A549 (cell line): ENCODE measurements around the gene FAM107B. TPM values are rescaled to one million over a fixed set of nuclear protein-coding genes. Genes with fewer than 3 reads are reported as not detected.

Experiments
- ATAC-seq, 2 experiments: fragments of 200-7000 bp in 1 of 2; fragments of >200 bp in 1 of 2; cut with Nextera tagmentation in 1 of 2; cut with Tn5 transposase in 1 of 2; 3 replicates each; pipeline versions ENCODE4 v1.8.0 to v1.9.1; 2018 to 2020; ENCODE audit warnings: mild to moderate bottlenecking in 1 of 2, moderate library complexity in 1 of 2
- CTCF ChIA-PET: fragments of 300-600 bp; sonication (Branson Sonifier 250); formaldehyde crosslinking; extraction: SDS; loops from one replicate; lab custom pipeline; 2021; ENCODE audit warnings: antibody characterized with exemption, inconsistent platforms; lab: Yijun Ruan, JAX
- POLR2A ChIA-PET: fragments of 350-600 bp; formaldehyde crosslinking; extraction: SDS; loops from one replicate; lab custom pipeline; 2021; ENCODE audit warnings: antibody characterized with exemption, inconsistent platforms; lab: Yijun Ruan, JAX
- DNase-seq, 2 experiments: peaks; one replicate each; pipeline versions ENCODE4 v3.0.0 to v3.0.0-alpha.2; 2011 to 2016; ENCODE audit warnings: low read depth in 1 of 2, low spot score in 1 of 2
- FAIRE-seq: peaks from 2 replicates; lab custom pipeline; 2011; peaks lifted over from hg19 to GRCh38; lab: Jason Lieb, UNC
- H3K27ac ChIP-seq, 2 experiments: fragments of >200 bp; sonication (Bioruptor Twin); formaldehyde crosslinking; 3 replicates each; pipeline ENCODE4 v1.5.1; 2016 to 2017
- H3K4me1 ChIP-seq: fragments of >200 bp; sonication (Bioruptor Twin); formaldehyde crosslinking; 3 replicates; pipeline ENCODE4 v1.6.1; 2016
- H3K4me2 ChIP-seq: fragments of >200 bp; sonication (Bioruptor Twin); formaldehyde crosslinking; 3 replicates; pipeline ENCODE4 v1.6.1; 2016
- H3K4me3 ChIP-seq: fragments of >200 bp; sonication (Bioruptor Twin); formaldehyde crosslinking; 3 replicates; pipeline ENCODE4 v1.5.1; 2016
- H3K9me3 ChIP-seq: fragments of >200 bp; sonication (Bioruptor Twin); formaldehyde crosslinking; 3 replicates; pipeline ENCODE4 v1.6.1; 2016
- BHLHE40 ChIP-seq: IDR thresholded peaks from 2 replicates; pipeline ENCODE4 v1.6.1; 2012; ENCODE audit warnings: low read depth, low read length, inconsistent platforms
- CBX2 ChIP-seq: fragments of 200-600 bp; sonication (generic); IDR thresholded peaks from 2 replicates; pipeline ENCODE4 v1.6.1; 2016; ENCODE audit warnings: low read depth, mild to moderate bottlenecking, borderline replicate concordance
- CEBPB ChIP-seq, 2 experiments: fragments of >200 bp in 1 of 2; sonication (Bioruptor Twin) in 1 of 2; formaldehyde crosslinking in 1 of 2; IDR thresholded peaks; 2 replicates each; pipeline ENCODE4 v1.6.1; 2012 to 2016
- CHD4 ChIP-seq: fragments of 200-600 bp; sonication (generic); IDR thresholded peaks from 2 replicates; pipeline ENCODE4 v1.6.1; 2016; ENCODE audit warnings: antibody characterized with exemption, mild to moderate bottlenecking, borderline replicate concordance
- E2F6 ChIP-seq: IDR thresholded peaks from 2 replicates; pipeline ENCODE4 v1.6.1; 2012; ENCODE audit warnings: low read depth, borderline replicate concordance
- ESRRA ChIP-seq: fragments of 150-350 bp; IDR thresholded peaks from 2 replicates; pipeline ENCODE4 v1.6.1; 2014; ENCODE audit warnings: mild to moderate bottlenecking, low read length, borderline replicate concordance
- FOSL2 ChIP-seq, 2 experiments: fragments of 450-650 bp in 1 of 2; fragments of >200 bp in 1 of 2; sonication (Bioruptor Twin) in 1 of 2; formaldehyde crosslinking; IDR thresholded peaks; 2 replicates each; pipeline versions ENCODE4 v1.5.0 to v1.6.1; 2016 to 2020; ENCODE audit warnings: mild to moderate bottlenecking in 1 of 2, moderate library complexity in 1 of 2
- FOXS1 ChIP-seq: fragments of 250-450 bp; sonication (Bioruptor Pico); IDR thresholded peaks from 2 replicates; pipeline ENCODE4 v1.5.0; 2020; ENCODE audit warnings: mild to moderate bottlenecking, moderate library complexity
- GATA3 ChIP-seq: IDR thresholded peaks from 2 replicates; pipeline ENCODE4 v1.6.1; 2012; ENCODE audit warnings: borderline replicate concordance
- HEYL ChIP-seq: fragments of 250-450 bp; sonication (Bioruptor Pico); IDR thresholded peaks from 2 replicates; pipeline ENCODE4 v1.8.0; 2021; ENCODE audit warnings: mild to moderate bottlenecking, moderate library complexity
- HMGXB4 ChIP-seq: fragments of 250-450 bp; sonication (Bioruptor Pico); IDR thresholded peaks from 2 replicates; pipeline ENCODE4 v1.5.0; 2021; ENCODE audit warnings: mild to moderate bottlenecking, moderate library complexity, borderline replicate concordance
- KDM5A ChIP-seq: fragments of 200-600 bp; sonication (generic); IDR thresholded peaks from 2 replicates; pipeline ENCODE4 v1.6.1; 2016; ENCODE audit warnings: antibody characterized with exemption, mild to moderate bottlenecking
- MAFK ChIP-seq: fragments of 450-650 bp; IDR thresholded peaks from 2 replicates; pipeline ENCODE4 v1.6.1; 2014; ENCODE audit not compliant: partially characterized antibody
- NFE2L2 ChIP-seq: fragments of 150-350 bp; conservative IDR thresholded peaks from 2 replicates; pipeline ENCODE4 v1.6.1; 2014; ENCODE audit warnings: low read length
- POLR2A ChIP-seq: IDR thresholded peaks from 2 replicates; pipeline ENCODE4 v1.6.1; 2012; ENCODE audit warnings: mild to moderate bottlenecking, low read length
- POLR2AphosphoS2 ChIP-seq: conservative IDR thresholded peaks from 2 replicates; pipeline ENCODE4 v1.6.1; 2012; ENCODE audit warnings: low read length, improper control_type of control experiment, inconsistent platforms
- RAD21 ChIP-seq, 2 experiments: fragments of >200 bp in 1 of 2; sonication (Bioruptor Twin) in 1 of 2; formaldehyde crosslinking in 1 of 2; IDR thresholded peaks in 1 of 2; conservative IDR thresholded peaks in 1 of 2; 2 replicates in 1 of 2; 3 replicates in 1 of 2; pipeline ENCODE4 v1.6.1; 2012 to 2018; ENCODE audit warnings: inconsistent platforms in 1 of 2
- RARB ChIP-seq: fragments of 250-450 bp; sonication (Bioruptor Pico); IDR thresholded peaks from 2 replicates; pipeline ENCODE4 v1.8.0; 2021; ENCODE audit warnings: mild to moderate bottlenecking, moderate library complexity
- RCOR1 ChIP-seq: fragments of 150-350 bp; IDR thresholded peaks from 2 replicates; pipeline ENCODE4 v1.6.1; 2014; ENCODE audit warnings: antibody characterized with exemption, low read length, low read depth
- RNF2 ChIP-seq: fragments of 200-600 bp; sonication (generic); IDR thresholded peaks from 2 replicates; pipeline ENCODE4 v1.6.1; 2016; ENCODE audit warnings: low read depth, mild to moderate bottlenecking, antibody characterized with exemption, moderate library complexity, borderline replicate concordance
- ZSCAN20 ChIP-seq: fragments of 250-450 bp; sonication (Bioruptor Pico); IDR thresholded peaks from 2 replicates; pipeline ENCODE4 v1.8.0; 2022; ENCODE audit warnings: mild to moderate bottlenecking, moderate library complexity
- WGBS: methylation state at CpG from one replicate; pipeline ENCODE4 v1.1.6; 2017; ENCODE audit errors: missing lambda C conversion rate; 5-methylcytosine and 5-hydroxymethylcytosine counted together
- polyA plus RNA-seq, 4 experiments: library from polyadenylated mRNA; depleted of rRNA in 3 of 4; stranded (reverse); fragments of >200 nt; fragmentation: RNase III in 1 of 4; extraction: RNeasy Plus Mini Kit Qiagen cat#74134 plus additional on column Dnase treatment in 1 of 4; gene quantifications; 2 replicates in 3 of 4; 3 replicates in 1 of 4; pipeline ENCODE4 v1.2.3, GENCODE V29; 2011 to 2017
- TF ChIP-seq, protein P1 (sequence below): fragments of 250-450 bp; sonication (Bioruptor Pico); IDR thresholded peaks from 2 replicates; pipeline ENCODE4 v1.5.0; 2020; ENCODE audit warnings: low read depth, mild to moderate bottlenecking, moderate library complexity
- TF ChIP-seq, protein P2 (sequence below): fragments of >200 bp; sonication (Bioruptor Twin); formaldehyde crosslinking; IDR thresholded peaks from 3 replicates; pipeline ENCODE4 v1.6.1; 2016
- TF ChIP-seq, protein P3 (sequence below): fragments of 200-600 bp; sonication (generic); IDR thresholded peaks from 2 replicates; pipeline ENCODE4 v1.6.1; 2016; ENCODE audit warnings: antibody characterized with exemption, mild to moderate bottlenecking, moderate library complexity
- TF ChIP-seq, protein P4 (sequence below): IDR thresholded peaks from 2 replicates; pipeline ENCODE4 v1.6.1; 2012
- TF ChIP-seq, protein P5 (sequence below): fragments of >200 bp; sonication (Bioruptor Twin); formaldehyde crosslinking; IDR thresholded peaks from 2 replicates; pipeline ENCODE4 v1.6.1; 2016

FAM107B gene
- polyA plus RNA-seq, 2 of the 4 experiments (the other 2 are of a cell fraction) = 99.9 to 173 TPM

DNA sequence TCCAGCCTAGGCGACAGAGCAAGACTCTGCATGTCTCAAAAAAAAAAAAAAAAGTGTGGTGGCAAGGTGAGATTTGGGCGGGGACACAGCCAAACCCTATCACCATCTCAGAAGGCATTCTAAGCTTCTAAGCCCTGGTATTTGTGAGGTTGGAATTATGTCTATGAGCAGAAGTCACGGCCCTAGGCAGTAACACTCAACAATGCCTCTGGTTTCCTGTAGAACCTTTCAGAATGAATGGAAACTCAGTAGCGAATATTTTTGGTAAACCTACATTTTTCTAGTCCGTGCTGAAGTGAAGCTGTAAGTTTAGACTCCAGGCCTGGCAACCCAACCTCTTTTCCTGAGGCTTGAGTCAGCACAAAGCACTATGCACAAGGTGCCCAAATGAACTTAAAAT, 88.3 kb downstream of the FAM107B start:
- CTCF ChIA-PET = interaction anchor here (0.6 to 1.2 kb wide), 2 partner anchors 9 to 273 kb away, joined by 3 to 8 read pairs; partner anchors contain the start of gene MEIG1
- H3K4me2 ChIP-seq = 0 out of 3 replicates have a peak overlapping the region, but pooled peaks have one; percentile 49
- peak overlapping the region in 1 of 2 experiments; percentile 56; a peak in 3 of 6 replicates for H3K27ac ChIP-seq
- 91% methylated on average over 5 of the region's 5 CpGs for WGBS
- peak; percentile 13 for FAIRE-seq
- ATAC-seq = no peak
- POLR2A ChIA-PET = no interaction called here
- H3K4me1 ChIP-seq = peaks cover 21% of the 10 kb centered on the region
- H3K9me3 ChIP-seq = no peaks in the 10 kb centered on the region
- H3K4me3 ChIP-seq = no peak overlapping the region
- TF ChIP-seq CEBPB (IDR thresholded peaks at IDR 0.05) = no peak
- no peak for TF ChIP-seq FOSL2 (IDR thresholded peaks at IDR 0.05)
- TF ChIP-seq FOSL2 (CRISPR knock-in tag; IDR thresholded peaks at IDR 0.05) = no peak
- no peak for TF ChIP-seq RAD21 (conservative IDR thresholded peaks at IDR 0.05 in 1 of 2, IDR thresholded peaks at IDR 0.05 in 1 of 2)
- no peak for TF ChIP-seq CHD4
- TF ChIP-seq KDM5A = no peak
- no peak for TF ChIP-seq E2F6
- TF ChIP-seq POLR2A = no peak
- TF ChIP-seq CBX2 = no peak
- TF ChIP-seq, protein P1, sequence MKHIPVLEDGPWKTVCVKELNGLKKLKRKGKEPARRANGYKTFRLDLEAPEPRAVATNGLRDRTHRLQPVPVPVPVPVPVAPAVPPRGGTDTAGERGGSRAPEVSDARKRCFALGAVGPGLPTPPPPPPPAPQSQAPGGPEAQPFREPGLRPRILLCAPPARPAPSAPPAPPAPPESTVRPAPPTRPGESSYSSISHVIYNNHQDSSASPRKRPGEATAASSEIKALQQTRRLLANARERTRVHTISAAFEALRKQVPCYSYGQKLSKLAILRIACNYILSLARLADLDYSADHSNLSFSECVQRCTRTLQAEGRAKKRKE (CRISPR knock-in tag) = no peak
- TF ChIP-seq, protein P2, sequence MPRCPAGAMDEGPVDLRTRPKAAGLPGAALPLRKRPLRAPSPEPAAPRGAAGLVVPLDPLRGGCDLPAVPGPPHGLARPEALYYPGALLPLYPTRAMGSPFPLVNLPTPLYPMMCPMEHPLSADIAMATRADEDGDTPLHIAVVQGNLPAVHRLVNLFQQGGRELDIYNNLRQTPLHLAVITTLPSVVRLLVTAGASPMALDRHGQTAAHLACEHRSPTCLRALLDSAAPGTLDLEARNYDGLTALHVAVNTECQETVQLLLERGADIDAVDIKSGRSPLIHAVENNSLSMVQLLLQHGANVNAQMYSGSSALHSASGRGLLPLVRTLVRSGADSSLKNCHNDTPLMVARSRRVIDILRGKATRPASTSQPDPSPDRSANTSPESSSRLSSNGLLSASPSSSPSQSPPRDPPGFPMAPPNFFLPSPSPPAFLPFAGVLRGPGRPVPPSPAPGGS = no peak
- TF ChIP-seq ZSCAN20 = no peak
- TF ChIP-seq, protein P3, sequence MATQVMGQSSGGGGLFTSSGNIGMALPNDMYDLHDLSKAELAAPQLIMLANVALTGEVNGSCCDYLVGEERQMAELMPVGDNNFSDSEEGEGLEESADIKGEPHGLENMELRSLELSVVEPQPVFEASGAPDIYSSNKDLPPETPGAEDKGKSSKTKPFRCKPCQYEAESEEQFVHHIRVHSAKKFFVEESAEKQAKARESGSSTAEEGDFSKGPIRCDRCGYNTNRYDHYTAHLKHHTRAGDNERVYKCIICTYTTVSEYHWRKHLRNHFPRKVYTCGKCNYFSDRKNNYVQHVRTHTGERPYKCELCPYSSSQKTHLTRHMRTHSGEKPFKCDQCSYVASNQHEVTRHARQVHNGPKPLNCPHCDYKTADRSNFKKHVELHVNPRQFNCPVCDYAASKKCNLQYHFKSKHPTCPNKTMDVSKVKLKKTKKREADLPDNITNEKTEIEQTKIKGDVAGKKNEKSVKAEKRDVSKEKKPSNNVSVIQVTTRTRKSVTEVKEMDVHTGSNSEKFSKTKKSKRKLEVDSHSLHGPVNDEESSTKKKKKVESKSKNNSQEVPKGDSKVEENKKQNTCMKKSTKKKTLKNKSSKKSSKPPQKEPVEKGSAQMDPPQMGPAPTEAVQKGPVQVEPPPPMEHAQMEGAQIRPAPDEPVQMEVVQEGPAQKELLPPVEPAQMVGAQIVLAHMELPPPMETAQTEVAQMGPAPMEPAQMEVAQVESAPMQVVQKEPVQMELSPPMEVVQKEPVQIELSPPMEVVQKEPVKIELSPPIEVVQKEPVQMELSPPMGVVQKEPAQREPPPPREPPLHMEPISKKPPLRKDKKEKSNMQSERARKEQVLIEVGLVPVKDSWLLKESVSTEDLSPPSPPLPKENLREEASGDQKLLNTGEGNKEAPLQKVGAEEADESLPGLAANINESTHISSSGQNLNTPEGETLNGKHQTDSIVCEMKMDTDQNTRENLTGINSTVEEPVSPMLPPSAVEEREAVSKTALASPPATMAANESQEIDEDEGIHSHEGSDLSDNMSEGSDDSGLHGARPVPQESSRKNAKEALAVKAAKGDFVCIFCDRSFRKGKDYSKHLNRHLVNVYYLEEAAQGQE = no peak
- TF ChIP-seq, protein P4, sequence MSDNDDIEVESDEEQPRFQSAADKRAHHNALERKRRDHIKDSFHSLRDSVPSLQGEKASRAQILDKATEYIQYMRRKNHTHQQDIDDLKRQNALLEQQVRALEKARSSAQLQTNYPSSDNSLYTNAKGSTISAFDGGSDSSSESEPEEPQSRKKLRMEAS = no peak
- no peak for TF ChIP-seq HMGXB4 (CRISPR knock-in tag)
- TF ChIP-seq POLR2AphosphoS2 = no peak
- no peak for TF ChIP-seq FOXS1
- no peak for DNase-seq

DNA sequence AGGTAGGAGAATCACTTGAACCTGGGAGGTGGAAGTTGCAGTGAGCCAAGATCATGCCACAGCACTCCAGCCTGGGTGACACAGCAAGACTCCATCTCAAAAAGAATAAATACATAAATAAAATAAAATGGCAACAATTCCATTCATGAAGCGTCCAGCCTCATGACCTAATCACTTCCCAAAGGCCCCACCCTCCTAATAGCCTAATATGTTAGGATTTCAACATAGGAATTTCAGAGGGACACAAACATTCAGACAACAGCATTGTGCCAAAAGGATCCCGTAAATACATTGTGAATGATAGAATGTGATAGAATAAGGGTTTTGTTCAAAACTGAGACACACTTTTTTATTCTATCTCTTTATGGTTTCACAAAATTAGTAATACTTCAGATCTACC, 90.3 kb downstream of the FAM107B start:
- no peak for DNase-seq
- H3K4me1 ChIP-seq = peaks cover 21% of the 10 kb centered on the region
- H3K4me2 ChIP-seq = no peak overlapping the region
- H3K4me3 ChIP-seq = no peak overlapping the region
- no peak overlapping the region for H3K27ac ChIP-seq
- no peaks in the 10 kb centered on the region for H3K9me3 ChIP-seq
- ChIA-PET CTCF (no interaction called here), POLR2A (no interaction called here)
- WGBS = 85% methylated on average over 2 of the region's 2 CpGs
- no peak for FAIRE-seq
- no peak for ATAC-seq
- no peak for TF ChIP-seq BHLHE40
- TF ChIP-seq RCOR1 = no peak
- no peak for TF ChIP-seq ZSCAN20
- no peak for TF ChIP-seq FOSL2 (IDR thresholded peaks at IDR 0.05)
- no peak for TF ChIP-seq FOSL2 (CRISPR knock-in tag; IDR thresholded peaks at IDR 0.05)
- TF ChIP-seq MAFK = no peak
- no peak for TF ChIP-seq RAD21 (conservative IDR thresholded peaks at IDR 0.05 in 1 of 2, IDR thresholded peaks at IDR 0.05 in 1 of 2)
- TF ChIP-seq, protein P5, sequence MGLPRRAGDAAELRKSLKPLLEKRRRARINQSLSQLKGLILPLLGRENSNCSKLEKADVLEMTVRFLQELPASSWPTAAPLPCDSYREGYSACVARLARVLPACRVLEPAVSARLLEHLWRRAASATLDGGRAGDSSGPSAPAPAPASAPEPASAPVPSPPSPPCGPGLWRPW = no peak
- TF ChIP-seq HEYL = no peak
- TF ChIP-seq NFE2L2 = no peak
- TF ChIP-seq FOXS1 = no peak
- TF ChIP-seq GATA3 = no peak
- TF ChIP-seq, protein P2 = no peak
- TF ChIP-seq ESRRA = no peak
- no peak for TF ChIP-seq RARB (CRISPR knock-in tag)
- no peak for TF ChIP-seq RNF2
